Peyer's patch (tissue), 4 donors: Measurements from ENCODE around the gene ZCCHC18.

Experiments used
- CTCF ChIP-seq, 6 experiments: fragments of 450-650 bp in 4 of 6; fragments of 200-600 bp in 2 of 6; sonication (generic) in 1 of 6; IDR thresholded peaks; one replicate each; pipeline ENCODE4 v1.5.1; 2017 to 2019; ENCODE audit warnings: antibody characterized with exemption in 6 of 6, mild to moderate bottlenecking in 3 of 6, moderate library complexity in 1 of 6
- POLR2A ChIP-seq, 2 donors: fragments of 450-650 bp; IDR thresholded peaks; one replicate each; pipeline ENCODE4 v1.5.1; 2017; ENCODE audit warnings: antibody characterized with exemption in 2 of 2, mild to moderate bottlenecking in 2 of 2, moderate library complexity in 2 of 2

GRCh38 chrX:104137496-104137895 lies 25.2 kb downstream of the ZCCHC18 start:
- TF ChIP-seq POLR2A (IDR thresholded peaks at IDR 0.05): no peak
- TF ChIP-seq CTCF (IDR thresholded peaks at IDR 0.05): no peak
